Mesothelial cell of epicardium (in vitro differentiated cells): ENCODE data around the gene PHF21A. TPM values are rescaled to one million over a fixed set of nuclear protein-coding genes. Genes with fewer than 3 reads are reported as not detected.

Source experiments
- DNase-seq, 2 experiments: peaks; one replicate each; pipeline ENCODE4 v3.0.0; 2021; ENCODE audit warnings: low spot score in 2 of 2; ENCODE audit not compliant: unreplicated experiment in 2 of 2
- H3K27ac Mint-ChIP-seq: 2 replicates; pipeline ENCODE4 v1.8.0; 2021; ENCODE audit warnings: mixed read lengths
- H3K27me3 Mint-ChIP-seq: 2 replicates; pipeline ENCODE4 v1.8.0; 2021; ENCODE audit warnings: low read depth, mixed read lengths
- H3K36me3 Mint-ChIP-seq: 2 replicates; pipeline ENCODE4 v1.8.0; 2021; ENCODE audit warnings: mixed read lengths
- H3K4me1 Mint-ChIP-seq: 2 replicates; pipeline ENCODE4 v1.8.0; 2021; ENCODE audit warnings: mixed read lengths
- H3K4me3 Mint-ChIP-seq: 2 replicates; pipeline ENCODE4 v1.8.0; 2021; ENCODE audit warnings: mild to moderate bottlenecking, moderate library complexity, mixed read lengths
- H3K9me3 Mint-ChIP-seq: 2 replicates; pipeline ENCODE4 v1.8.0; 2021; ENCODE audit warnings: mixed read lengths
- CTCF ChIP-seq: fragments of 200-600 bp; sonication (generic); IDR thresholded peaks from one replicate; pipeline ENCODE4 v1.5.0; 2021; ENCODE audit warnings: antibody characterized with exemption; ENCODE audit not compliant: unreplicated experiment
- total RNA-seq: library from RNA; stranded (reverse); gene quantifications from 3 replicates; pipeline ENCODE4 v1.2.1, GENCODE V29; 2021

Gene PHF21A
- total RNA-seq, 1 donor from 2014 or later = 106 TPM

GRCh38 chr11:45892856-45893255 lies 228.4 kb downstream of the PHF21A start:
- Mint-ChIP-seq H3K4me1 (peaks cover 4% of the 10 kb centered on the region), H3K4me3 (no peak overlapping the region), H3K27me3 (peaks cover 21% of the 10 kb centered on the region), H3K27ac (no peak overlapping the region), H3K36me3 (no peaks in the 10 kb centered on the region), H3K9me3 (no peaks in the 10 kb centered on the region)
- no peak for TF ChIP-seq CTCF
- no peak for DNase-seq

GRCh38 chr11:45890886-45891550 lies 230.2 kb downstream of the PHF21A start:
- Mint-ChIP-seq H3K4me3 (no peak overlapping the region), H3K36me3 (no peaks in the 10 kb centered on the region), H3K27ac (no peak overlapping the region)

GRCh38 chr11:45889966-45890365 lies 231.3 kb downstream of the PHF21A start:
- H3K36me3 Mint-ChIP-seq = no peaks in the 10 kb centered on the region
- peaks cover 44% of the 10 kb centered on the region for H3K27me3 Mint-ChIP-seq
- no peak overlapping the region for H3K4me3 Mint-ChIP-seq
- peaks cover 3% of the 10 kb centered on the region for H3K4me1 Mint-ChIP-seq
- no peaks in the 10 kb centered on the region for H3K9me3 Mint-ChIP-seq
- no peak overlapping the region for H3K27ac Mint-ChIP-seq
- no peak for DNase-seq
- TF ChIP-seq CTCF = no peak

More at GRCh38 chr11:45890886-45891550, 230.2 kb downstream of the PHF21A start:
- DNase-seq = no peak
- H3K4me1 Mint-ChIP-seq = no peaks in the 10 kb centered on the region
- no peaks in the 10 kb centered on the region for H3K9me3 Mint-ChIP-seq
- peaks cover 39% of the 10 kb centered on the region for H3K27me3 Mint-ChIP-seq
- no peak for TF ChIP-seq CTCF

GRCh38 chr11:45889555-45889954 lies 231.7 kb downstream of the PHF21A start:
- H3K27me3 Mint-ChIP-seq = peaks cover 48% of the 10 kb centered on the region
- TF ChIP-seq CTCF = no peak
- H3K4me1 Mint-ChIP-seq = peaks cover 3% of the 10 kb centered on the region
- no peak overlapping the region for H3K4me3 Mint-ChIP-seq
- no peak overlapping the region for H3K27ac Mint-ChIP-seq
- H3K9me3 Mint-ChIP-seq = no peaks in the 10 kb centered on the region
- no peaks in the 10 kb centered on the region for H3K36me3 Mint-ChIP-seq
- no peak for DNase-seq

GRCh38 chr11:45887587-45887986 lies 233.7 kb downstream of the PHF21A start:
- Mint-ChIP-seq H3K27me3 (peaks cover 50% of the 10 kb centered on the region), H3K4me3 (no peak overlapping the region)

More at GRCh38 chr11:45887587-45887986, 233.7 kb downstream of the PHF21A start:
- no peak for TF ChIP-seq CTCF
- H3K36me3 Mint-ChIP-seq = no peaks in the 10 kb centered on the region
- no peak for DNase-seq
- no peak overlapping the region for H3K27ac Mint-ChIP-seq
- no peaks in the 10 kb centered on the region for H3K9me3 Mint-ChIP-seq
- H3K4me1 Mint-ChIP-seq = peaks cover 3% of the 10 kb centered on the region
